ENCODE data around the gene MYMK.
"Not testable (repeated sequence)": the region's sequence is repeated elsewhere in the genome, so short reads cannot be mapped to it uniquely, and the experiment has no call there.

Gene MYMK, protein sequence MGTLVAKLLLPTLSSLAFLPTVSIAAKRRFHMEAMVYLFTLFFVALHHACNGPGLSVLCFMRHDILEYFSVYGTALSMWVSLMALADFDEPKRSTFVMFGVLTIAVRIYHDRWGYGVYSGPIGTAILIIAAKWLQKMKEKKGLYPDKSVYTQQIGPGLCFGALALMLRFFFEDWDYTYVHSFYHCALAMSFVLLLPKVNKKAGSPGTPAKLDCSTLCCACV

GRCh38 chr9:133524679-133525228 lies at the start of gene MYMK:
MYMK (minus strand) TSS chr9:133524959; CDS start chr9:133524844, 115 bp downstream.
- no peak for DNase-seq

GRCh38 chr9:133573791-133574515 lies 49.2 kb upstream of the MYMK start:
- no peak for DNase-seq

DNA sequence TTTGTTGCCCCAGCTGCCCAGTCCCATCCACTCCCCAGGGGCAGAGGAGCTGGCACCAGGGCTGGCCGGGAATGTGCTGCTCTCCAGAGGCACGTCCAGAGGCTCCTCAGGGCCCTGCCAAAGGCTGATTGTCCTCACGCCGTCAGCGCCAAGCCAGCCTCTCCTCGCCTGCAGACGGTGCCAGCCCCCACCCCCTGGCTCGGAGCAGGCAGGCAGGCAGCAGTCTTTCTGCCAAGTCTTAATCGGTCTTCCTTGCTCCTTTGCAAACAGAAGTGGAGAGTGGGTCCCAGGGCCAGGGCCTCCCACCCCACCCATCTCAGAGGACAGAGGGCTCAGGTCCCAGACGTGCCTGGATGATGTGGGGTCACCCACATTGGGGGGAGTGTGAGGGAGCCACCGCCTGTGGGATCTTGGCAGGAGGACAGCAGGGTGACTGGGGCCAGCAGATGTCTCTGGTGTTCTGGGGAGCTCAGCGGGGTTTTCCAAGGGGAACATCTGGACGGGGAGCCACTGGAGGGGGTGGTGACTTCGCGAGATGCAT lies 48.1 kb upstream of the MYMK start:
- no peak for DNase-seq

- no peak for DNase-seq
These were observed 47.3 kb upstream of the MYMK start for GRCh38 chr9:133571896-133572595.

DNA sequence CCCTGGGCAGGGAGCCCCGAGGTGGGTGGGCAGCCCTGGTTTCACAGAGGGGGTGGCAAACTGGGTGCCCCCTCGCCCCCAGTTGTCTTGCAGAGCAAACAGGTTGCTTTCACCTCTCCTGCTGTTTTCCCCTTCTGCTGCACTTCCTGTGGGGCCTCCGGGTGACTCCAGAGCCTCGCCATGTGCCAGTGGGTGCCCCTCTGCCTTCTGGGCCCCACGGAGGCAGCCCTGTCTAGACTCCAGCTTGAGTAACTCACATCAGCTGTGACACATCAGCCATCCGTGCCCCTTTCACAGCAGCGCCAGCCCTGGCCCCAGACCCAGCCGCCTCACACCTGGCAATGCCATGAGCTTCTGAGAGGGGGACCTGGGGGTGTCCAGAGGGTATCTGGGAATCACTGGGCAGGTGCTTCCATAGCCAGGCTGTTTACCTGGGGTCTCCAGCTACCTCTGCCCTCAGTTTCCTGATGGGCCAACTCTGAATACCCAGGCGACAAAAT lies 46.7 kb upstream of the MYMK start:
- DNase-seq, result no peak

DNA sequence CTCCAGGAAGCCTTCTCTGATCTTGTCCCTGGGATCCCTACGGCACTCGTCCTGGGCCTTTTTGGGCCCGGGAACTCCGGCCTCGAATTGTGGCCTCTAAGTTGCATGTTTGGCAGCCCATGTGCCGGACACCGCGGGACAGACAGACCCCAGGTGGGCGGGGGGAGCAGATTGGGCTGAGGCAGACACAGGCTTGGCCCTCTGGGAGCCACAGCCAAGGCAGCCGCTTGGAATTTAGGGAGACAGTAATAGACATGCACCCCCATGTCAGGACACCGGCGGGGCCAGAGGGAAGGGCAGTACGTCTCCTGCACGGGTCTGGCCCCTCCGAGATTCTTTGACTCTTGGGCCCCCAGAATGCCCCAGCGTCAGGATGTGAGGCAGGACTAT lies 45.9 kb upstream of the MYMK start:
- DNase-seq, result no peak

GRCh38 chr9:133569891-133570690 lies 45.3 kb upstream of the MYMK start:
- DNase-seq, result no peak

DNA sequence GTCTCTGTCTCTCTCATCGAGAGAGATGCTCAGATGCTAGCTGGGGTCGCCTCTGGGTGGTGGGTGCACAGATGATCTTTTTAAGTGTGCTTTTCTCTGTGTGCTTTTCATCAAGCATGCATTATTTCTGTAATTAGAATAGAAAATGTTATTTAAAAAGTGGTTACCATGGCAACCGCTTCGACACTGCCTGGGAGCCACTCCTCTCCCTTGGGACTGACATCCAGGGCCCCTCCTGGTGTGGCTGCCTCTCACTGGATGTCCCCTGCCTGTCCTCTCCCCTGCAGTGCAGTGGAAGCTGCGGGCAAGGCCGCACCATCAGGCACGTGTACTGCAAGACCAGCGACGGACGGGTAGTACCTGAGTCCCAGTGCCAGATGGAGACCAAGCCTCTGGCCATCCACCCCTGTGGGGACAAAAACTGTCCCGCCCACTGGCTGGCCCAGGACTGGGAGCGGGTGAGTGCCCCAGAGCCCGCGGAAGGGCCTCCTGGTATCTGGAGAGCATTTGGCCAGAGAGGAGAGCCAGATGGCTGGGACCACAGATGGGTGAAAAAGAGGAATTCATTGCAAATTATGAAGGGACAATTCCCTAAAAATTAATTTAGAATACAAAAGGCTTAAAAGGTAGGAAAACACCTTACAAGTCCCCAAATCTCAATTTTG lies 44.5 kb upstream of the MYMK start:
- DNase-seq, result no peak

DNA sequence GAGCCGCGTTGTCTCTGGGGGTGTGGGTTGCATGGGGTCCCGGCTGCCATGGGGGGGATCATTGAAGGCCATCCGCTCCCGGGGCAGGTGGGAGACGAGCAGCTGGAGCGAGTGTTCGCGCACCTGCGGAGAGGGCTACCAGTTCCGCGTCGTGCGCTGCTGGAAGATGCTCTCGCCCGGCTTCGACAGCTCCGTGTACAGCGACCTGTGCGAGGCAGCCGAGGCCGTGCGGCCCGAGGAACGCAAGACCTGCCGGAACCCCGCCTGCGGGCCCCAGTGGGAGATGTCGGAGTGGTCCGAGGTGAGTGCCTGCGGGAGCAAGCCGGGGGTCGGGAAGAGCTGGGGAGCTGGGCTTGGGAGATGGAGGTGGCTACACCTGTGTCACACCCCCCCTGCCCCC lies 43.4 kb upstream of the MYMK start:
- no peak for DNase-seq

- DNase-seq, result no peak
These were observed 42.1 kb upstream of the MYMK start for GRCh38 chr9:133566817-133567216.

DNA sequence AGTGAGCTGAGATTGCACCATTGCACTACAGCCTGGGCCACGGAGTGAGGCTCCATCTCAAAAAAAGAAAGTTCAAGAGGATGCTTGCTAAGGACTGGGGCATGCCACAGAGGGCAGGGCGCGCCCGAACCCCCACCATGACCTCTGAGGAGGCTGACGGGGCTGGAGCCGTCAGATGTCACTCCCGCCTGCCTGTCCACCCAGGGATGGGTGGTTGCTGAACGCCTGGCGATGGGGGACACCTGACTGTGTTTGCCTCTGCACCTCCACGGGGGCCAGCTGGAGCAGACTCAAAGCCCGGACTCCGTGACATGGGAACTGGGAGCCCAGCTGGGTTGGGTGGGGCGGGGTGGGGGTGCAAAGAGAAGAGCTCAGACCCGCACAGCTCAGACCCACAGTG lies 41.6 kb upstream of the MYMK start:
- no peak for DNase-seq

DNA sequence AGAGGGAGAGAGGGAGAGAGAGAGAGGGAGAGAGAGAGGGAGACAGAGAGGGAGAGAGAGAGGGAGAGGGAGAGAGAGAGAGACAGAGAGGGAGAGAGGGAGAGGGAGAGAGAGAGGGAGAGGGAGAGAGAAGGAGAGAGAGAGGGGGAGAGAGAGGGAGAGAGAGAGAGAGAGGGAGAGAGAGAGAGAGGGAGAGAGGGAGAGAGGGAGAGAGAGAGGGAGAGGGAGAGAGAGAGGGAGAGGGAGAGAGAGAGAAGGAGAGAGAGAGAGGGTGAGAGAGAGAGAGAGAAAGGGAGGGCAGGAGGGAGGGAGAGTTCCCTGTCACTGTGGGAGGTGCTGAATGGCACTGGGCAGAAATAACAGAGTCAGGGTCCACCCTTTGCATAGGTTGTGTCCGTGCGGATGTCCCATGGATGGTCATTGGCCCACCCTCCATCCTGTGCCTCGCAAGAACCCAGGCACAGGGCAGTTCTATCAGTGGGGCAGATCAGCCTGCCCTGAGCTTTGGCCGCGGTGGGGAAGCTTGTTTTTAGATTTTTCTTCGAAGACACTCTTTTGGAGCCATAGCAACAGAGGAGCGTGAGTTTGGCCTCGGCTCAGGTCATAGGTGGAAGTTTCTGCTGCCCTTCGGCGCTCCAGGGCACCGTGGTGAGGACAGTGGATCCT lies 39.8 kb upstream of the MYMK start:
- no peak for DNase-seq

GRCh38 chr9:133563814-133564213 lies 39.1 kb upstream of the MYMK start:
- not testable (repeated sequence) for DNase-seq

GRCh38 chr9:133563291-133563796 lies 38.6 kb upstream of the MYMK start:
- peak; percentile 31 for DNase-seq

GRCh38 chr9:133562611-133563290 lies 38.0 kb upstream of the MYMK start:
- no peak for DNase-seq

GRCh38 chr9:133561976-133562554 lies 37.3 kb upstream of the MYMK start:
- DNase-seq, result no peak

- DNase-seq, result no peak
These were observed 36.2 kb upstream of the MYMK start for GRCh38 chr9:133560944-133561343.

DNA sequence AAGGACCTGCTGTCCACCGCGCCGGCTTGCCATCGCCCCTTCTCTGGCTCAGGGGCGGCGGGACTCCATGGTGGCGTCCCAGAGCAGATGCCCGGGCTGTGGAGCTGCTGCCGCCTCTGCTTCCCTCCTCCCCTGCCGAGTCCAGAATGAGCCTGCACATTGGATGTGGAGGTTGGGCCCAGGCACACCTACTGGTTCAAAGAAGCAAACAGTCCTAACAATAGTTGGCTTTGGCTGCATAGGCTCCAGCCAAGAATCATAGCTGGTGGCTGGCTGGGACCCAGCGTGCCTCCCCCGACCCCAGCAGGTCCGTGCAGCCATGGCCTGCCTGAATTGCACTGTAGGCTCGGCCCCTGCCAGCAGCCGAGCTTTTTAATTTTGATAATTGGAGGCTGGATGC lies 35.6 kb upstream of the MYMK start:
- DNase-seq, result no peak

- DNase-seq, result no peak
These were observed 33.7 kb upstream of the MYMK start for GRCh38 chr9:133558191-133559126.
